PC-9 (cell line): ENCODE measurements around the gene PDE11A. TPM values are rescaled to one million over a fixed set of nuclear protein-coding genes. Genes with fewer than 3 reads are reported as not detected.

ENCODE experiments used
- BruUV-seq: library from RNA; stranded (reverse); fragments of 400-500 nt; replicated peaks from 2 replicates; lab custom pipeline; 2021; lab: Mats Ljungman, UMichigan
- CTCF ChIA-PET: fragments of 300-600 bp; sonication (Branson Sonifier 250); formaldehyde crosslinking; loops from one replicate; lab custom pipeline; 2022; ENCODE audit warnings: antibody characterized with exemption; lab: Charles Lee
- POLR2A ChIA-PET: fragments of 300-600 bp; sonication (Branson Sonifier 250); formaldehyde crosslinking; loops from one replicate; lab custom pipeline; 2022; ENCODE audit warnings: antibody characterized with exemption; ENCODE audit not compliant: unreplicated experiment; lab: Charles Lee
- DNase-seq, 2 experiments: peaks; one replicate each; pipeline versions ENCODE4 v3.0.0 to v3.0.0-alpha.2; 2015 to 2022; ENCODE audit warnings: mixed read lengths in 1 of 2
- H2AFZ ChIP-seq: fragments of 200-600 bp; sonication (generic); 2 replicates; pipeline ENCODE4 v1.8.1; 2017; ENCODE audit warnings: antibody characterized with exemption
- H3F3A ChIP-seq: fragments of 200-600 bp; sonication (generic); 2 replicates; pipeline ENCODE4 v1.8.1; 2017; ENCODE audit warnings: antibody characterized with exemption, mild to moderate bottlenecking, low read depth; ENCODE audit not compliant: insufficient read depth
- H3K27ac ChIP-seq: fragments of 200-600 bp; sonication (generic); 2 replicates; pipeline ENCODE4 v1.6.1; 2016; ENCODE audit warnings: mixed run types
- H3K27me3 ChIP-seq: fragments of 200-600 bp; sonication (generic); 2 replicates; pipeline ENCODE4 v1.6.1; 2016; ENCODE audit warnings: low read depth, mixed run types; ENCODE audit not compliant: insufficient read depth
- H3K36me3 ChIP-seq: fragments of 200-600 bp; sonication (generic); 2 replicates; pipeline ENCODE4 v1.6.1; 2016; ENCODE audit warnings: low read depth, mixed run types
- H3K4me1 ChIP-seq: fragments of 200-600 bp; sonication (generic); replicated peaks from 2 replicates; pipeline ENCODE4 v1.6.1; 2016; ENCODE audit warnings: mixed run types; ENCODE audit not compliant: insufficient read depth
- H3K4me2 ChIP-seq: fragments of 200-600 bp; sonication (generic); 2 replicates; pipeline ENCODE4 v1.6.1; 2017; ENCODE audit warnings: mixed run types
- H3K4me3 ChIP-seq: fragments of 200-600 bp; sonication (generic); 2 replicates; pipeline ENCODE4 v1.6.1; 2016; ENCODE audit warnings: mixed run types
- H3K79me2 ChIP-seq: fragments of 200-600 bp; sonication (generic); 2 replicates; pipeline ENCODE4 v1.6.1; 2017; ENCODE audit warnings: low read depth, mixed run types
- H3K9me2 ChIP-seq: fragments of 200-600 bp; sonication (generic); 2 replicates; pipeline ENCODE4 v1.8.1; 2017; ENCODE audit warnings: mild to moderate bottlenecking; ENCODE audit not compliant: insufficient read depth
- H3K9me3 ChIP-seq: fragments of 200-600 bp; sonication (generic); 2 replicates; pipeline ENCODE4 v1.8.1; 2016; ENCODE audit warnings: low read depth; ENCODE audit not compliant: insufficient read depth
- H4K20me1 ChIP-seq: fragments of 200-600 bp; sonication (generic); 2 replicates; pipeline ENCODE4 v1.8.1; 2017; ENCODE audit not compliant: insufficient read depth
- EZH2 ChIP-seq: fragments of 200-600 bp; sonication (generic); IDR thresholded peaks from 2 replicates; pipeline ENCODE4 v1.8.0; 2017; ENCODE audit warnings: antibody characterized with exemption, low read depth
- intact Hi-C: fragments of 100-400 bp; cut with micrococcal nuclease; formaldehyde crosslinking; loops from one replicate; pipeline ENCODE4 v1.10.0; 2022; ENCODE audit not compliant: unreplicated experiment
- total RNA-seq: library from RNA; stranded (reverse); gene quantifications from 2 replicates; pipeline ENCODE4 v1.2.3, GENCODE V29; 2021
- TF ChIP-seq, protein P1 (sequence below): fragments of 200-600 bp; sonication (generic); conservative IDR thresholded peaks from 2 replicates; pipeline ENCODE4 v1.6.1; 2017; ENCODE audit warnings: mixed run types, antibody characterized with exemption, mild to moderate bottlenecking, moderate library complexity

Gene PDE11A
- total RNA-seq, 1 experiment from 2014 or later = 1.4 TPM

DNA sequence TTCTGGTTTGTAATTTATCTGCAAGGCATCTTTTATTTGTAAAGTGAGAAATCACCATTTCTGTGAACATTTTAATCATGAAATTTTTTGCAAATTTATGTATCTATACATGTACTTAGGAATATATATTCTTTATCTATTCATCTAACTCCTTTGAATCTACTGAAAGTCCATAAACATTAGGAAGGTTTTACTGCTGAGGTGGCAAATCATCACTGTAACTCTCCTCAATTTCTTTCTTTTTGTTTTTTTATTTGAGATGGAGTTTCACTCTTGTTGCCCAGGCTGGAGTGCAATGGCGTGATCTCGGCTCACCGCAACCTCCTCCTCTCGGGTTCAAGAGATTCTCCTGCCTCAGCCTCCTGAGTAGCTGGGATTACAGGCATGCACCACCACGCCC lies 383.7 kb downstream of the PDE11A start:
- Histone ChIP-seq H3K4me1 (peaks cover 13% of the 10 kb centered on the region), H3K27me3 (no peaks in the 10 kb centered on the region), H3K79me2 (no peaks in the 10 kb centered on the region), H3K4me2 (no peak overlapping the region), H3K9me3 (no peaks in the 10 kb centered on the region), H3K9me2 (no peaks in the 10 kb centered on the region), H2AFZ (no peak overlapping the region), H3F3A (peaks cover 6% of the 10 kb centered on the region; the same call in 1 of the 2 replicates), H3K36me3 (no peaks in the 10 kb centered on the region), H3K4me3 (no peak overlapping the region), H4K20me1 (no peaks in the 10 kb centered on the region), H3K27ac (no peak overlapping the region)
- TF ChIP-seq EZH2 = no peak
- TF ChIP-seq, protein P1, sequence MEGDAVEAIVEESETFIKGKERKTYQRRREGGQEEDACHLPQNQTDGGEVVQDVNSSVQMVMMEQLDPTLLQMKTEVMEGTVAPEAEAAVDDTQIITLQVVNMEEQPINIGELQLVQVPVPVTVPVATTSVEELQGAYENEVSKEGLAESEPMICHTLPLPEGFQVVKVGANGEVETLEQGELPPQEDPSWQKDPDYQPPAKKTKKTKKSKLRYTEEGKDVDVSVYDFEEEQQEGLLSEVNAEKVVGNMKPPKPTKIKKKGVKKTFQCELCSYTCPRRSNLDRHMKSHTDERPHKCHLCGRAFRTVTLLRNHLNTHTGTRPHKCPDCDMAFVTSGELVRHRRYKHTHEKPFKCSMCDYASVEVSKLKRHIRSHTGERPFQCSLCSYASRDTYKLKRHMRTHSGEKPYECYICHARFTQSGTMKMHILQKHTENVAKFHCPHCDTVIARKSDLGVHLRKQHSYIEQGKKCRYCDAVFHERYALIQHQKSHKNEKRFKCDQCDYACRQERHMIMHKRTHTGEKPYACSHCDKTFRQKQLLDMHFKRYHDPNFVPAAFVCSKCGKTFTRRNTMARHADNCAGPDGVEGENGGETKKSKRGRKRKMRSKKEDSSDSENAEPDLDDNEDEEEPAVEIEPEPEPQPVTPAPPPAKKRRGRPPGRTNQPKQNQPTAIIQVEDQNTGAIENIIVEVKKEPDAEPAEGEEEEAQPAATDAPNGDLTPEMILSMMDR = no peak
- DNase-seq = no peak
- no TSS peak for BruUV-seq
- CTCF ChIA-PET = no interaction called here
- POLR2A ChIA-PET = no interaction called here
- intact Hi-C loops = no loop called here

DNA sequence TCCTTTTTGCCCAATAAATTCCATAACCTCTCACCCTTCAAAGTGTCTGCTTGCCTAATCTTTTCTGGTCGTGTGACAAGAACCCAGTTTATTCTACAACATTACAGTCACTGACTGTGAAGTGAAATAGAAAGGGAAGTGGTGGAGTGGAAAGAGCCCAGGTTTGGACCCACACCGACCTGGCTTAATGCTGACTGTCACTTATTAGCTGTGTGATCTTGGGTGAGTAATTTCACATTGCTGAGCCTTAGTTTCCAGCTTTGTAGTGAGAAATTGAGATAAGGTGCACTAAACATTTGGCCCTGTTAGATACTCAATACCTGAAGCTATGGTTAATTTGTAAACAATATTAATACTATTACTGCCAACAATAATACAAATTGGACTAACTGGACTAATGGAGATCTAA lies 388.9 kb downstream of the PDE11A start:
- ChIA-PET CTCF (no interaction called here), POLR2A (no interaction called here)

DNA sequence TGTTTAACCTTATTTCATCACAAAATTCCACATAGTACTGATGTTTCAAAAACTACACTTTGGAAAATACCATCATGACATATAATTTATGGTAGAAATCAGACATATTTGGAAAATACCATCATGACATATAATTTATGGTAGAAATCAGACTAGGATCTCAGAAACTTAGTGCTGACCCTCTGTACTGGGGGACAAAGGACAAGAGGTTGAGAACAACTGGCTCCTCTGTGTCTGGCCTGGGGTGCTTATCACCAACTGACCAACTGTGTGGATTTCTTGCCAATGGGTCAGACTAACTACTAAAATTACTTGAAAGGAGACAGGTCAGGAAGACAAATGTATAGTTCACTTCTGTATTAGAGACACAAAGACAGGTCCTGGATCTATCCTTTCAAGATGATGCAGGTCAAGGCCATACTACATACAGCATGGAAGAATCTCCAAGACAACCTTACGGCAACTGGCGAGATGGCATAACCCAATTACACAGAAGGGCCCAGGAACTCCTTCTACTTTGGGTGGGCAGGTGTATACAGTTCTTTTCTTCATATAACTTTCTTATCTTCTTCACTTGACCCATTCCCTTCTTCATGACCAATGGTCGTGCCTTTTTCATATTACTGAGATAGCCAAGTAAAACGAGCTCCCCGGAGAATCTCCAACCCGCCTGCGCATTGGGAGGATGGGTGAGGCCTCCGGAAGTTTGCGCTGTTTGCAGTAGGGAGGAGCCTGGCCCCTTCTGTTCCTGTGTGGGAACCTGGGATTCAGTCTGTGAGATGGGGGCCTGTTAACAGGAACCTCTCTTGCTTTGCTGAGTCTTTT lies 389.5 kb downstream of the PDE11A start:
- Histone ChIP-seq H4K20me1 (no peaks in the 10 kb centered on the region), H3K4me2 (no peak overlapping the region), H3K27ac (no peak overlapping the region), H2AFZ (no peak overlapping the region), H3F3A (no peaks in the 10 kb centered on the region), H3K27me3 (no peaks in the 10 kb centered on the region), H3K4me1 (no peaks in the 10 kb centered on the region), H3K36me3 (no peaks in the 10 kb centered on the region), H3K4me3 (no peak overlapping the region), H3K9me2 (no peaks in the 10 kb centered on the region), H3K9me3 (no peaks in the 10 kb centered on the region), H3K79me2 (no peaks in the 10 kb centered on the region)
- ChIA-PET CTCF (no interaction called here), POLR2A (no interaction called here)
- TF ChIP-seq, protein P1 = no peak
- TF ChIP-seq EZH2 = no peak
- no peak for DNase-seq
- no TSS peak for BruUV-seq
- intact Hi-C loops = no loop called here

More for the DNA sequence above, 388.9 kb downstream of the PDE11A start:
- no peak overlapping the region for H3K4me2 ChIP-seq
- no peak overlapping the region for H3K27ac ChIP-seq
- TF ChIP-seq, protein P1 = no peak
- H2AFZ ChIP-seq = no peak overlapping the region
- DNase-seq = no peak
- no peaks in the 10 kb centered on the region for H3K9me2 ChIP-seq
- no peaks in the 10 kb centered on the region for H3F3A ChIP-seq
- no peaks in the 10 kb centered on the region for H3K36me3 ChIP-seq
- H3K79me2 ChIP-seq = no peaks in the 10 kb centered on the region
- no peaks in the 10 kb centered on the region for H3K27me3 ChIP-seq
- no peaks in the 10 kb centered on the region for H4K20me1 ChIP-seq
- no peak overlapping the region for H3K4me3 ChIP-seq
- no peaks in the 10 kb centered on the region for H3K9me3 ChIP-seq
- intact Hi-C loops = no loop called here
- H3K4me1 ChIP-seq = no peaks in the 10 kb centered on the region
- no TSS peak for BruUV-seq
